Stimulated activated CD8-positive, alpha-beta memory T cell treated with anti-CD3 and anti-CD28 coated beads, Interleukin-12 subunit alpha, Interleukin-12 subunit beta, amount 100 ng/mL, for 1 hour (primary cell): ENCODE data around the gene SLC12A4.
A peak's percentile ranks its signal among the peaks of the same experiment; 100 is the strongest.
"Not testable (repeated sequence)": the region's sequence is repeated elsewhere in the genome, so short reads cannot be mapped to it uniquely, and the experiment has no call there.

Source experiments
- DNase-seq: peaks from one replicate; pipeline ENCODE4 v3.0.0-alpha.2; 2020; ENCODE audit warnings: low read depth

SLC12A4 gene

DNA sequence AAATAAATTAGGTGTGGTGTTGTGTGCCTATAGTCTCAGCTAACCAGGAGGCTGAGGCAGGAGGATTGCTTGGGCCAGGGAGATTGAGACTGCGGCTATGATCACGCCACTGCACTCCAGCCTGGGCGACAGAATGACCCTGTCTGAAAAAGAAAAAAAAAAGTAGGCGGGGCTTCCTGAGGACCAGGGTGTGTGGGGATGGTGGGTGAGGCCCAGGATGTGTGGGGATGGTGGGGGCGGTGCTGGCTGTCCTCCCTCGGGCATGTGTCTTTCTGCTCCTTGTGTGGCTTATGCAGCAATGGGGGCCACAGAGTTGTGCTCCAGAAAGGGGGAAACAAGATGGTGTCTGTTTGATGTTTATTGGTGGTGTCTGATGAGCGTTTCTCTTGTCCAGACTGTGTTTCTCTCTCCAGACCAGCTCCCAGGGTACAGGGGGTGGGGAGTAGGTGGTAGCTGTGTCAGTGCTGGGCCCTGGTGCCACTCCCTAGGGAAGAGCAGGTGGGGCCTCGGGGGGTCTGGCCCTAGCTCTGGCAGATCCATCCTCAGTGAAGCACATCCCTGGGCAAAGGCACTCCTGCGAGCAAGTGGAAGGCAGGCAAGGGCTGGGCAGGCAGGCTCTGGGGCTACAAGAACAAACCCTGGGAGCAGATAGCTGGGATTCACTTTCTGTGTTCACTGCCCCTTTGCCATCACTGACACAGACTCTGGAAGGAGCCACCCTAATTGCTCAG, 26.8 kb downstream of the SLC12A4 start:
- no peak for DNase-seq

GRCh38 chr16:67940446-67941089, 27.9 kb downstream of the SLC12A4 start:
- no peak for DNase-seq

GRCh38 chr16:67939507-67940445, 28.7 kb downstream of the SLC12A4 start:
- DNase-seq = no peak

- not testable (repeated sequence) for DNase-seq
These were observed 30.7 kb downstream of the SLC12A4 start for GRCh38 chr16:67937713-67938112.

- DNase-seq = peak; percentile 61
These were observed 31.4 kb downstream of the SLC12A4 start for GRCh38 chr16:67936880-67937605.

DNA sequence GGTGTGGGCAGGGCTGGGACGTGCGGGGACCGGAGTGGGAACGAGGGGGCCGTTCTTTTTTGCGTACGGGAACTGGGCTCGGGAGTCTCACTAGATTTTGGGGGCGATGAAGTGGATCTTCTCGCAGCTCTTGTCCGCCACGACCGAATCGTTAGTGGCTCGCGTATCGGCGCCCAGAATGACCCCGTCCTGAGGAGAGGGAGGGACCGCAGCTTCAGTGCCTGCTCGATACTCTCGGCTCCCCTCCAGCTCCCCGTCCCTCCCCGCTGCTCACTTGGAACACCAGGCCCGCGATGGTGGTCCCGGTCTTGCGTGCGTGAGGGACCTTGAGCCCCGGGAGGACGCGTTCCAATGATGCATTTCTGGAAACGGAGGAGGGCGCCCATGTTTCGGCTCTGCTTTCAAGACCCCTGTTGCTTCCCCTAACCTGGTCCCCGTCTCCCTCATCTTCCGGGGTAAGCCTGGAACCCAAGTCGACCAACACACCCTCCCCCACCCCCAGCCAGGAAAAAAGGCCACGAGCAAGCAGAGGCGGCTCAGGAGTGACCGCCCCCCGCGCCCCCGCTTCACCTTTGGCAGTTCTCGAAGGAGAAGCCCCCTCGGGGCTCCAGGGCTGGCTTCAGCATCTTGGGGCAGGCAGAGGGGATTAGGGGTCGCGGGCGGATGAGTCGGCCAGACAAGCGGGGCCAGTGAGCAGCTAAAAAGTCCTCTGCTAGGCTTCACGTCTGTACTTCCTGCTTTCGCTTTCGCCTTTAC, 32.1 kb downstream of the SLC12A4 start, which contains the start of gene PSMB10:
TSS of gene PSMB10 (minus strand) at position 727 of the 756 bp plus-strand sequence. CDS start at position 626, 101 bp downstream.
- DNase-seq = peak; percentile 19

DNA sequence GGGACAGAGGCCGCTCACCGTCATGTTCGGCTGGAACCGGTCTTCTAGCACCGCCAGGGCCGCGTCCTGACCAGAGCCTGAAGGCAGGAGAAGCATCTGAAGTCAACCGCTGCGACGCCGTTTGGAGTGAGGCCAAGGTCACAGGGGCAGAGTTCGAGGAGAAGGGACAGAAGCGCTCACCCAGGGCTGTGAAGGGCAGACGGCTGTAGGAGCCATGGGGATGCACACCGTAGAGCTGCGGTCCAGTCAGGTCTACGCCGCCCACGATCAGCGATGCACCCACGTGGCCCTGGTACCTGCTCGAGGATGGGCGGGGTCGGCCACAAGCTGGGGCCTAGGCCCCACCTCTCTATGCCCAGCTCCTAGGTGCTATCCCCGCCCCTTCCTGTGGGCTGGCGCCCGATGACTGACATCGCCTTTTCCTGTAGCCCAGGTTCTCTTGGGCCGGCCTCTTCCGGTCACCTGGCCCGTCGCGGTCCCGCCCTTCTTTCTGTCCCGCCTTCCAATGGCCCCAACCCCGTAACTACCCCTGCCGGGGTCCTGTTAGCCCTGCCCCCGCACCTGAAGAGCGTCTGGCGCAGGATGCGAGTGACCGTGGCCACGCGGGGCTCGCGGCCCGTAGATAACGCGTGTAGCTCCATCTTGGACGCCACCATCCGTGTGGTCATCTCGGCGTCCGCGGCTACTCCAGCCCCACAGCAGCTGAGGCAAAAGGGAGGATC, 32.9 kb downstream of the SLC12A4 start:
- DNase-seq = peak; percentile 86

GRCh38 chr16:67935101-67935401, 33.4 kb downstream of the SLC12A4 start:
- no peak for DNase-seq

DNA sequence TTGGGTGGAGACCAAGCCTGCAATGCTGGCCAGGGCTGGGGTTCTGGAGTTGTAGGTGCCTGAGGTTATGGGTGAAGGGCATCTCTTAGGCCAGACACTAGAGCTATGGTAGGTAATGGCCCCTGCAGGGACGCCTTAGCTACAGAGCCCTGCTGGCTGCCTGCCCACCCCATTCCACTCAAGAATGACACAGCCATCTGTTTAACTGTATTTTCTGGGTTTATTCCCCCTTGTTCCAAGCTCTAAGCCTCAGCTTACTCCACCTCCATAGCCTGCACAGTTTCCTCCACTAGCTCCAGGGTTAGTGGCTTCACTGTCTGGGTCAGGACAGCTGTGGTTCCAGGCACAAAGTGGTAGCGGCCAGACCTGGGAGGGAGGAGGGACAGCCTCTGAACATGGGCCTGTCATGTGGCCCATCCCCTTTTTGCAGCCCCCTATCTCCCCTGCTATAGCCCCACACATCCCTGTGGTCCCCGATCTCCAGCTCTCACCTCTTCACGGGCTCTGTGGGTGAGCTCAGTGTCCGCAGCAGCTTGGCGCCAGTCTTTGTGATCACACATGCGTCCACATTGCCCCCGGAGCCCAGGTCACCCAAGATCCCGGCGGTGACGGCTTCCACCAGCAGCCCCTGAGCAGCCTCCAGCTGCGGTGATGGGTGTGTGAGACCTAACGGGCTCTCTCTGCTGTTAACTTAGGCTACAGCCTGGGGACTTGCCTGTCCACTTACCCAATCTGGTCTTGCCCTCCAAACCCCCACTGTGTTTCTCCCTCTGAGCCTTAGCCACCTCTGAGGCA, 33.9 kb downstream of the SLC12A4 start:
- no peak for DNase-seq

- DNase-seq = no peak
These were observed 34.6 kb downstream of the SLC12A4 start for GRCh38 chr16:67933805-67934204.

DNA sequence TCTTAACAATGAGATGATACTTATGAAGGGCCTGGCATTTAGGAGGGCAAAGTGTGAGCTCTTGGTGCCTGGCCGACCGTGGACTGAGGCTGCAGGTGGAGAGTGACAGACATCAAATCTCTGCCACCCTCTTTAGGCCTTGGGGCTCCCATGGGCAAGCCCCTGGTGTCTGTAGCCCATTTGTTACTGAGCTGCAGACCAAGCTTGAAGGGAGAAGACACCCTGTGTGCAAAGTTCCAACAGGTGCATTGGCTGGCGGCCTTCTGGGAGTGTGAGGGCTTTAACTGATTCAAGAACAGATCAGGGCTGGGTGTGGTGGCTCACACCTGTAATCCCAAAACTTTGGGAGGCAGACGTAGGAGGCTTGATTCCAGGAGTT, 36.0 kb downstream of the SLC12A4 start:
- DNase-seq = no peak

DNA sequence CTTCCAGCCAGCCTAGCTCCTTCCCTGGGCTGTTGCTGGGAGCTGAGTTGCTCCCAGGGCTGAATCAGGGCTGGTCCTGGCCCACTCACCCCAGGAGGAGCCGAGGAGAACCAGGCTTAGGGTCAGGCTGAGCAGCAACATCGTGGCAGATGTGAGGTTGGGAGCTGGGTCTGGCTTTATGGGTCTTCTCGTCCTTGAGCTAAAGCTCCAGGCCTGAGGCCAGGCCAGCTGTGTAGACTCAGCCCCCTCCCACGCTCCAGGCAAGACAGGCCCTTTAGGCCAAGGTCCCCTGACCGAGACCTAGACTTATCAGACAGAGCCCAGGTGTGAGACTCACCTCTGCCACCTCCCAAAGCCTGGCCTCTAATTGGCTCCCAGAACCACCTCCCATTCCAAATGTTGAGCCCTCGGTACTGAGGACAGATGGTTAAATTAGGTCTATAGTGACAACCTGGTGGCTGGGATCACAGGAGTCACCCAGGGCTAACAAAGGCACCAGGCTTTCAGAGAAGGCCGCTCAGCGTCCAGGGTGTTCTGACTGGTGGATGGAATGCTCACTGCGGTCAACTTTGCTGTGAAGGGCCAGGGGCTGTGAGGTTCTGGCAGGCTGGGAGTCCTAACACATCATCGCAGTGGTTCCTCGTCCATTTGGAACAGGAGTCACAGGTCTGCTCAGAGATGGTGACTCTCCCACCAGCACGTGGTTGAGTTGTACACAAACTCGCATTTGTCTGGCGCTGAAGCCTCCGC, 36.5 kb downstream of the SLC12A4 start, which contains the start of gene CTRL:
TSS of gene CTRL (minus strand) at position 151 of the 750 bp plus-strand sequence. CDS start at position 141, 10 bp downstream.
- no peak for DNase-seq

DNA sequence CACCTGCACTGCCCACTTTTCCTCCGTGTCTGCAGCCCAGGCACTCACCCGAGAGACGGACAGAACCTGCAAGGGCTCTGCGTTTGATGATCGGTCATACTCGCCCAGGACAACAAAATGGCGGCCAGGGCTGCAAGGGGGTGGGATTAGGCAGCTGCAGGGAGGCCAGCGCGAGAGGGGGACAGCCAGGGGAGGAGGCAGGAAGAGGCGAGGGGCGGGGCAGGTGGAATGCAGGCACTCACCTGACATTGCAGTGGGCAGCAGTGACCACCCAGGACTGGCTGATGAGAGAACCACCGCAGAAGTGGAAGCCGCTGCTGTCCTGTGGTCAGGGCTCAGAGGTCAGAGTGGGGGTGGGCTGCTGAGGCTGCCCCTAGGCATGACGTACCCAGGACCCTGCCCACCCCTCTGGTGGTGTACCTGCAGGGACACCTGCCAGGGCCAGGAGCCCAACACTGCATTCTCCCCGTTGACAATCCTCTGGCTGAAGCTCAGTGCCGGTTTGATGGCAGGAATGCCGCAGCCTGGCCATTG, 37.7 kb downstream of the SLC12A4 start:
- no peak for DNase-seq

DNA sequence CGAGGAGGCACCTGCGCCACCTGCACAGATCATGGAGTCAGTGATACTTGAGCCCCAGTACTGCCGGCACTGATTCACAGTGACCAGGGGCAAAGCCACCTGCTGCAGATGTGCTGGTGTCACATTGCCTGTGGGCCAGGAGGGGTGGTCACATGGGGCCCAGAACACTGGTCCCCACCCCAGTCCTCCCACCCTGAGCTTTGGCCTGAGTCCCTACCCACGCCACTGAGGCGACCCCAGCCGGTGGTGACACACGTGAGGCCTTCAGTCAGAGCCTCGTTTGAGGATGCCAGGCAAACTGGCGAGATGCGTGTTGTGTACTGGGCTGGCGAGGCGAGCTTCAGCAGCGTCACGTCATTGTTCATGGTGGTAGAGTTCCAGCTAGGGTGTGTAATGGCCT, 38.2 kb downstream of the SLC12A4 start:
- DNase-seq = no peak

- DNase-seq = peak; percentile 60
These were observed 39.7 kb downstream of the SLC12A4 start for GRCh38 chr16:67928561-67929364.

DNA sequence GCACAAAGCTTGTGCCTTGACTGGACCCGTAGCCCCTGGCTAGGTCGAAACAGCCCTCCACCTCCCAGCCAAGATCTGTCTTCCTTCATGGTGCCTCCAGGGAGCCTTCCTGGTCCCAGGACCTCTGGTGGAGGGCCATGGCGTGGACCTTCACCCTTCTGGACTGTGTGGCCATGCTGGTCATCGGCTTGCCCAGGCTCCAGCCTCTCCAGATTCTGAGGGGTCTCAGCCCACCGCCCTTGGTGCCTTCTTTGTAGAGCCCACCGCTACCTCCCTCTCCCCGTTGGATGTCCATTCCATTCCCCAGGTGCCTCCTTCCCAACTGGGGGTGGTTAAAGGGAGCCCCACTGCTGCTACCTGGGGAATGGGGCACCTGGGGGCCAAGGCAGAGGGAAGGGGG, 40.3 kb downstream of the SLC12A4 start:
- DNase-seq = no peak

DNA sequence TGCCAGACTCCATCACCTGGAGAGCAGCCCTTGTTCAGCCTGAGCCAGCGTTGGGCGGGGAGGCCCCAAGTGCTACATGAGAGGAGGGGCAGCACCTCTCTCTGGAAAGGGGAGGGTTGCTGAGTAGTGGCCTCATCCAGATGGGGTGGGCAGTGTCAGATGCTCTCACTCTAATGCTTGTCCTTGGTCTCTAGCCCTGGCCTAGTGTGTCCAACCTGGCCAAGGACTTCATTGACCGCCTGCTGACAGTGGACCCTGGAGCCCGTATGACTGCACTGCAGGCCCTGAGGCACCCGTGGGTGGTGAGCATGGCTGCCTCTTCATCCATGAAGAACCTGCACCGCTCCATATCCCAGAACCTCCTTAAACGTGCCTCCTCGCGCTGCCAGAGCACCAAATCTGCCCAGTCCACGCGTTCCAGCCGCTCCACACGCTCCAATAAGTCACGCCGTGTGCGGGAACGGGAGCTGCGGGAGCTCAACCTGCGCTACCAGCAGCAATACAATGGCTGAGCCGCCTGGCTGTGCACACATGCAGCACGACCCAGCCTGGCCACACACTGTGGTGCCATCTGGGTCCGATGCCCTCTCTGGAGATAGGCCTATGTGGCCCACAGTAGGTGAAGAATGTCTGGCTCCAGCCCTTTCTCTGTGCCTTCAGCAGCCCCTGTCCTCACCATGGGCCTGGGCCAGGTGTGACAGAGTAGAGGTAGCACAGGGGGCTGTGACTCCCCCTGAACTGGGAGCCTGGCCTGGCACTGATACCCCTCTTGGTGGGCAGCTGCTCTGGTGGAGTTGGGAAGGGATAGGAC, 41.1 kb downstream of the SLC12A4 start:
- DNase-seq = no peak
